Kidney epithelial cell (primary cell): Measurements from ENCODE around the gene HOXB8. TPM values are rescaled to one million over a fixed set of nuclear protein-coding genes. Genes with fewer than 3 reads are reported as not detected.
A peak's percentile ranks its signal among the peaks of the same experiment; 100 is the strongest.

Experiments used
- DNase-seq: peaks from one replicate; pipeline ENCODE4 v3.0.0-alpha.2; 2010; ENCODE audit warnings: low read depth
- H3K27me3 ChIP-seq: 2 replicates; pipeline ENCODE4 v1.6.0; 2011; ENCODE audit warnings: low read length; ENCODE audit not compliant: control insufficient read depth, insufficient read depth
- H3K36me3 ChIP-seq: 2 replicates; pipeline ENCODE4 v1.5.1; 2011; ENCODE audit warnings: low read length; ENCODE audit not compliant: control insufficient read depth, insufficient read depth
- H3K4me3 ChIP-seq: 2 replicates; pipeline ENCODE4 v1.5.1; 2011; ENCODE audit warnings: low read depth, mild to moderate bottlenecking, control low read depth, low read length
- CTCF ChIP-seq: IDR thresholded peaks from 2 replicates; pipeline ENCODE4 v1.5.1; 2011; ENCODE audit warnings: mild to moderate bottlenecking, moderate library complexity, low read length, control low read depth, inconsistent platforms; ENCODE audit not compliant: insufficient read depth, poor library complexity, severe bottlenecking
- total RNA-seq: library from RNA; depleted of rRNA; stranded (reverse); fragments of >200 nt; gene quantifications from 2 replicates; pipeline ENCODE4 v1.2.3, GENCODE V29; 2015

Gene HOXB8
- 7.2 and 7.5 TPM in 2 replicates for total RNA-seq

GRCh38 chr17:48615047-48615962 is at the start of gene HOXB8:
HOXB8 (minus strand) TSS chr17:48615292; CDS start chr17:48614704, 588 bp downstream.
- Histone ChIP-seq H3K4me3 (peak within 1 kb of the TSS; percentile 73), H3K27me3 (peaks cover 6% of the 10 kb centered on the region), H3K36me3 (peaks cover 1% of the 10 kb centered on the region)
- TF ChIP-seq CTCF: no peak
- no peak for DNase-seq

- Histone ChIP-seq H3K36me3 (no peaks in the 10 kb centered on the region), H3K4me3 (no peak overlapping the region), H3K27me3 (no peaks in the 10 kb centered on the region)
- TF ChIP-seq CTCF: no peak
- no peak for DNase-seq
Observed at GRCh38 chr17:48663134-48663924, 48.2 kb upstream of the HOXB8 start.

- Histone ChIP-seq H3K36me3 (no peaks in the 10 kb centered on the region), H3K4me3 (no peak overlapping the region), H3K27me3 (no peaks in the 10 kb centered on the region)
- DNase-seq: no peak
- no peak for TF ChIP-seq CTCF
Observed at GRCh38 chr17:48655913-48656312, 40.8 kb upstream of the HOXB8 start.

- H3K36me3 ChIP-seq: no peaks in the 10 kb centered on the region
- no peaks in the 10 kb centered on the region for H3K27me3 ChIP-seq
- no peak for TF ChIP-seq CTCF
- no peak for DNase-seq
- no peak overlapping the region for H3K4me3 ChIP-seq
Observed at GRCh38 chr17:48649741-48650140, 34.6 kb upstream of the HOXB8 start.

DNA sequence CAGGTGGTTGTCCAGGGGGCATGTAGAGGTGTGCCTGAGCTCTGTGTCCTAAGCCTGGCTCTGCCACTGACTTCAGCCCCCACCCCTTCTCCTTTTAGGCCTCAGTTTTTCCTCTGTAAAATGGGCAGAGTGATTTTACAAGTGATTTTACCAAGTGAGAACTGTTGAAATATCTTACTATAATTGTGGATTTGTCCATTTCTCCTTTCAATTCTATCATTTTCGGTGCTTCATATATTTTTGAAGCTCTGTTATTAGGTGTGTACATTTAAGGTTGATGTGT is 32.8 kb upstream of the HOXB8 start:
- TF ChIP-seq CTCF: no peak
- H3K4me3 ChIP-seq: peak overlapping the region; percentile 74
- no peak for DNase-seq

More for the DNA sequence above, 32.8 kb upstream of the HOXB8 start:
- Histone ChIP-seq H3K36me3 (no peaks in the 10 kb centered on the region), H3K27me3 (no peaks in the 10 kb centered on the region)
